Mononuclear cell (primary cell): ENCODE results near the gene AKAP8L. TPM values are rescaled to one million over a fixed set of nuclear protein-coding genes. Genes with fewer than 3 reads are reported as not detected.
"Not testable (repeated sequence)": the region's sequence is repeated elsewhere in the genome, so short reads cannot be mapped to it uniquely, and the experiment has no call there.

Experiments used
- H3K27me3 ChIP-seq: 2 replicates; pipeline ENCODE4 v1.6.0; 2011; ENCODE audit warnings: low read length, control low read depth; ENCODE audit not compliant: insufficient read depth
- H3K4me1 ChIP-seq: 2 replicates; pipeline ENCODE4 v1.5.1; 2011; ENCODE audit warnings: mild to moderate bottlenecking, low read length, control low read depth; ENCODE audit not compliant: insufficient read depth
- H3K4me3 ChIP-seq: 2 replicates; pipeline ENCODE4 v1.5.1; 2011; ENCODE audit warnings: mild to moderate bottlenecking, low read length, moderate library complexity
- H3K9me3 ChIP-seq: 2 replicates; pipeline ENCODE4 v1.5.1; 2011; ENCODE audit warnings: low read depth, mild to moderate bottlenecking, control low read depth, low read length
- total RNA-seq: library from RNA; depleted of rRNA; stranded (reverse); fragments of >200 nt; gene quantifications from one replicate; pipeline ENCODE4 v1.2.3, GENCODE V29; 2012

The AKAP8L gene
- total RNA-seq, 1 donor: 76.9 TPM

DNA sequence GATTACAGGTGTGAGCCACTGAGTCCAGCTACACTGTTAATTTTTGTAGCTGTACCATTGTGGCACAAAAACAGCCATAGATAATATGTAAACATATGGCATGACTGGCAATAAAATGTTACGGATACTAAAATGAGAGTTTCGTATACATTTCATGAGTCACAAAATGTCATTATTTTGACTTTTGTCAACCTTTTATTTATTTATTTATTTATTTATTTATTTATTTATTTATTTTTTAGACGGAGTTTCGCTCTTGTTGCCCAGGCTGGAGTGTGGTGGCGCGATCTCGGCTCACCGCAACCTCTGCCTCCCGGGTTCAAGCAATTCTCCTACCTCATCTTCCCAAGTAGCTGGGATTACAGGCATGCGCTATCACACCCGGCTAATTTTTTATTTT is 77.5 kb downstream of the AKAP8L start:
- not testable (repeated sequence) for H3K9me3 ChIP-seq, H3K4me3 ChIP-seq, H3K4me1 ChIP-seq, H3K27me3 ChIP-seq

DNA sequence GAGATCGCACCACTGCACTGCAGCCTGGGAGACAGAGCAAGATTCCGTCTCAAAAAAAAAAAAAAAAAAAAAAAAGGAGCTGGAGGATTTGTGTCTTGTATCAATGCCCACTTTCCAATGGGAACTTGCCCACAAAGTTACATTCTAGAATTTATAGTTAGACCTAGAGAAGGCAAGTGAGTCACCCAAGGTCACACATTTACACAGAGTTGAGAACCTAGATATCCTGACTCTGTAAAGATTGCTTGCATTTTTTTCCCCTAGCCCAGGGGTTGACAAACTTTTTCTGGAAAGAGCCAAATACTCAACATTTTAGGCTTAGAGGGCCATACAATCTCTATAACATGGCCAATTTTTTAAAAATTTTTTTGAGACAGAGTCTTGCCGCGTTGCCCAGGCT is 78.7 kb downstream of the AKAP8L start:
- no peaks in the 10 kb centered on the region for H3K9me3 ChIP-seq
- no peaks in the 10 kb centered on the region for H3K27me3 ChIP-seq
- H3K4me3 ChIP-seq: no peak overlapping the region
- H3K4me1 ChIP-seq: no peaks in the 10 kb centered on the region

DNA sequence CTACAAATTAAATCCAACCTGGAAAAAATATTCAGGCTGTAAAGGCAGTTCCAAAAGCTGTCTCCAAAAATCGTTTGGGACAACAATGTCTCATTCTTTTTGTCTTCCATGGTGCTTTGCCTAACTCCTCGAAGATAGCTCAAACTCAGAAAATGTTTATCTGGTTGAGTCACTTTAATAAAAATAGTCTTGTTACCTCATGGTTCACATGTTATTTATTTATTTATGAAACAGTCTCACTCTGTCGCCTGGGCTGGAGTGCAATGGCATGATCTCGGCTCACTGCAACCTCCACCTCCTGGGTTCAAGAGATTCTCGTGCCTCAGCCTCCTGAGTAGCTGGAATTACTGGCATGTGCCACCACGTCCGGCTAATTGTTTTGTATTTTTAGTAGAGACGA is 81.6 kb downstream of the AKAP8L start:
- Histone ChIP-seq H3K9me3 (no peaks in the 10 kb centered on the region), H3K27me3 (no peaks in the 10 kb centered on the region), H3K4me1 (peaks cover 24% of the 10 kb centered on the region), H3K4me3 (no peak overlapping the region)

DNA sequence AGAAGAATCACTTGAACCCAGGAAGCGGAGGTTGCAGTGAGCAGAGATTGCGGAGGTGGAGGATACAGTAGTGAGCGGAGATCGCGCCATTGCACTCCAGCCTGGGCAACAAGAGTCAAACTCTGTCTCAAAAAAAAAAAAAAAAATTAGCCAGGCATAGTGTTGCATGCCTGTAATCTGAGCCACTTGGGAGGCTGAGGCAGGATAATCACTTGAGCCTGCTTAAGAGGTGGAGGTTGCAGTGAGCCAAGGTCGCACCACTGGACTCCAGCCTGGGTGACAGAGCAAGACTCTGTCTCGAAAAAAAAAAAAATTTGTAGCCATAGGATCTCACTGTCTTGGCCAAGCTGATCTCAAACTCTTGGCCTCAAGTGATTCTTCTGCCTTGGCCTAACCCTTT is 82.8 kb downstream of the AKAP8L start:
- peaks cover 25% of the 10 kb centered on the region for H3K4me1 ChIP-seq
- H3K4me3 ChIP-seq, H3K27me3 ChIP-seq, H3K9me3 ChIP-seq: not testable (repeated sequence)

DNA sequence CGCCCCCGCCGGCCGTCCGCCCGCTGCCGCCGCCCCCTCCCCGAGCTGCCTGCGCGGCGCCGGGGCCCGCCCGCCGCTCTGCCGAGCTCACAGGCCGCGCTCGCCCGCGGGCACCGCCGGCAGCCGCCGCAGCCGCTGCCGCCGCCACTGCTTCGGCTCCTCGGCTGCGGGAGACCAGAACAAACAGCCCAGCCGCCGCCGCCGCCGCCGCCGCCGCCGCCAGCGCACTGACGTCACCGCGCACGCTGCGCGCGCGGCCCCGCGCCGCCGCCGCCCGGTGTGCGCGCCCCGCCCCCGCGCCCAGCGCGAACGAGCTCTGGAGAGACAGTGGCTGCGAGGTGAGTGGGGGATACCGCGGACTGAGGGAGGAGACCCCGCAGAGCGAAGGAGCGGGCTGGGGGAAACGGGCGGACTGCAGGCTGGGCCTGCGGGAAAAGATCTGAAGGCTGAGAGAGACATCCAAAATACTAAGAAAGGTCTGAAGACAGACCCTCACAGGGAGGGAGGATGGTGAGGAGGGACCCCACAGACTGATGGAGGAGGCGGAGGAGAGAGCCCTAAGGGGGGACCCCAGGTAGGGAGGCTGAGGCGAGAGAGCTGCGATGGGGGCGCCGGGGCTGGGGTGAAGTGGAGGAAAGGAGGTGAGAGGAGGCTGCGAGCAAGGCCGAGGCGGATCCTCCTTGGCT is 86.3 kb downstream of the AKAP8L start, which contains the start of gene BRD4:
TSS of gene BRD4 (minus strand) at position 229 of the 686 bp plus-strand sequence. CDS start 59,440 bp downstream, outside the sequence.
- Histone ChIP-seq H3K4me3 (peak within 1 kb of the TSS; percentile 92), H3K27me3 (no peaks in the 10 kb centered on the region), H3K4me1 (peaks cover 55% of the 10 kb centered on the region), H3K9me3 (no peaks in the 10 kb centered on the region)

DNA sequence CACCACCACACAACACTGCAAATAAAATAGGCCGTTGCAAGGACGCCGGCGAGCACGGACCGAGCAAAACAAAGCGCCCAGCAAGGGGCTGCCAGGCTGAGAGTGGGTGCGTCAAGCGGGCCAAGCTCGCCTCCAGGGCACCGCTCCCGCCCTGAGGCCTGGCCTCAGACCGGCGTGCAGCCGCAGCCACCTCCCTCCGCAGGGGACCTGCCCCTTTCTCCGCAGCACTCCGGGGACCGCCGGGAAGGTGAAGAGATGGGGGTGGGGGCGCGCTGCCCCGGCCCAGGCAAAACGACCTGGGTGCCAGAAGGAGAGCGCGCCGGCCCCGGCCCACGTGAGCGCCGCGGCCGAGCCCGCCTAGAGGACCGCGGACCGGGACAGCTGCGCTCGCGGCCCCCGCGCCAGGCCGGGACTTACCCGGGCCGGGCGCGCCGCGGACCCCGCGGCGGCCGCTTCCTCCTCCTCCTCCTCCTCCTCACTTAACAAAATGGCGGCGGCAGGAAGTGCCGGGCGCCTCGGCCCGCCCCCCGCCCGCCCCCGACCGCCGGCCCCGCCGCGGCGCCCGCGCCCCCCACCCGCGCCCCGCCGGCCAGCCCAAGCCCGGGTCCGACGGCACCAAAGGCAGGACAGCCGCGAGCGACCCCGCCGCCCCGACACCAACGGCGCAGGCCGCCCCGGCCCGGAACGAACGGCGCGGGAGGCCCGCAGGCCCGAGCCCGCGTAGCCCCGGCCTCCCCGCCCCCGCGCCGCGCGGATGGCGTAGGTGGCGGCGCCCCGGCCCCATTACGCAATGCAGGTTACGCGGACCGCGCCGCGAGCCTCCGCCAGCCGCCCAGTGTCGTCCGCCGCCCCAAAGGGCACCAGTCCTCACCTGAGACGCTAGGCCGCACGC is 87.1 kb downstream of the AKAP8L start:
- Histone ChIP-seq H3K4me3 (peak overlapping the region; percentile 92), H3K9me3 (no peaks in the 10 kb centered on the region), H3K27me3 (no peaks in the 10 kb centered on the region), H3K4me1 (peaks cover 63% of the 10 kb centered on the region)

DNA sequence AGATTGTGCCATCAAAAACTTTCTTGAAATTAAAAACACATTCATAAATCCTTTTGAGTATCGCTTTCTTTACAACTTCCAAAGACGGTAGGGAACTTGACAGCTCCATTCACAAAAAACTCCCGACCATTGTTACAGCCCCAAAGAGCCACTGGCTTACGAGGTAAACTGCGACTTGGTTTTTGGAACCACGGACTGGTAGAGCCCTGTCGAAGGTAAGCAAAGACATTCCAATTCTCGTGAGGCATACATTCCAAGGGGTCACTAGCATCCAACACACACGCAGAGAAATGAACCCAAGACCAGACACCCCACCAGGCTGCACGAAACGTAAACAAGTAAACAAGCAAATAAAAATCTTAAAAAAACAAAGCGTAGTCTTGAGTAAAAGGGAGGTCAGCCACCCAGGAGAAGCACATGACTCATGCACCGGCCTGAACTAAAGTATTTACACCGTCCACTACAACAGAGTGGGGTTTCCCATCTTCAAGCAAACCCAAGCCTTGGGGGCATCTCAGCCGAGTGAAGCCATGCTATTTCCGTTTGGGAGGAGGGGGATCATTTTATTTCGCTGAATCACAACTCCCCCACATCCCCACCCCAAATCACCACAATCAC is 87.9 kb downstream of the AKAP8L start:
- Histone ChIP-seq H3K9me3 (no peaks in the 10 kb centered on the region), H3K27me3 (no peaks in the 10 kb centered on the region), H3K4me3 (peak overlapping the region; percentile 92), H3K4me1 (peaks cover 70% of the 10 kb centered on the region)

Other genes starting within 250 kb of the AKAP8L start
- 0.31 TPM for gene NOTCH3, start 218.0 kb downstream of the AKAP8L start, total RNA-seq
- gene EPHX3, start 186.5 kb downstream of the AKAP8L start, total RNA-seq: 0.10 TPM
- 29.3 TPM for gene BRD4, start 86.4 kb downstream of the AKAP8L start, total RNA-seq
- 57.5 TPM for gene AKAP8, start 39.2 kb downstream of the AKAP8L start, total RNA-seq
- gene WIZ, start 31.0 kb upstream of the AKAP8L start, total RNA-seq: 3.6 TPM
- gene RASAL3, start 45.6 kb upstream of the AKAP8L start, total RNA-seq: 31.3 TPM
- not detected for gene PGLYRP2, start 60.5 kb upstream of the AKAP8L start, total RNA-seq
- 0.21 TPM for gene CYP4F22, start 89.5 kb upstream of the AKAP8L start, total RNA-seq
- under 0.01 TPM for gene CYP4F8, start 196.2 kb upstream of the AKAP8L start, total RNA-seq
- 0.52 TPM for gene CYP4F3, start 221.9 kb upstream of the AKAP8L start, total RNA-seq